Prostate gland (tissue), 2 donors: ENCODE measurements around the gene KRTAP3-1. TPM values are rescaled to one million over a fixed set of nuclear protein-coding genes. Genes with fewer than 3 reads are reported as not detected.
"Not testable (repeated sequence)": the region's sequence is repeated elsewhere in the genome, so short reads cannot be mapped to it uniquely, and the experiment has no call there.

ENCODE experiments used
- DNase-seq: peaks from one replicate; pipeline ENCODE4 v3.0.0-alpha.2; 2019; ENCODE audit warnings: low spot score
- H3K27ac ChIP-seq, 2 donors: fragments of 200-600 bp; sonication (generic); 2 replicates each; pipeline ENCODE4 v1.5.1; 2017 to 2019
- H3K27me3 ChIP-seq: fragments of 200-600 bp; sonication (generic); replicated peaks from 2 replicates; pipeline ENCODE4 v1.5.1; 2019; ENCODE audit not compliant: insufficient read depth
- H3K36me3 ChIP-seq, 2 donors: fragments of 200-600 bp; sonication (generic); 1 replicate in 1 of 2; 2 replicates in 1 of 2; pipeline versions ENCODE4 v1.5.1 to v1.8.1; 2017 to 2019
- H3K4me1 ChIP-seq: fragments of 200-600 bp; sonication (generic); replicated peaks from 2 replicates; pipeline ENCODE4 v1.5.1; 2019
- H3K4me3 ChIP-seq, 2 donors: fragments of 200-600 bp; sonication (generic); 2 replicates each; pipeline ENCODE4 v1.5.1; 2017 to 2019
- H3K9me3 ChIP-seq: fragments of 200-600 bp; sonication (generic); 2 replicates; pipeline ENCODE4 v1.5.1; 2017
- POLR2A ChIP-seq: fragments of 450-650 bp; IDR thresholded peaks from one replicate; pipeline ENCODE4 v1.6.1; 2016; ENCODE audit warnings: antibody characterized with exemption, mild to moderate bottlenecking
- POLR2AphosphoS5 ChIP-seq: sonication (generic); formaldehyde crosslinking; IDR thresholded peaks from one replicate; pipeline ENCODE4 v1.6.1; 2017; ENCODE audit warnings: antibody characterized with exemption
- WGBS: methylation state at CpG from one replicate; pipeline ENCODE4 v1.1.5; 2018; 5-methylcytosine and 5-hydroxymethylcytosine counted together
- intact Hi-C: fragments of 100-400 bp; cut with DNase I; formaldehyde crosslinking; loops from one replicate; pipeline ENCODE4 v1.14.2; 2022
- total RNA-seq, 2 donors: library from RNA; depleted of rRNA; stranded (reverse); fragments of >200 nt; gene quantifications; one replicate each; pipeline ENCODE4 v1.1.0, GENCODE V29; 2016
- TF ChIP-seq, protein P1 (sequence below), 4 experiments: fragments of 200-600 bp in 2 of 4; fragments of 450-650 bp in 2 of 4; sonication (generic) in 2 of 4; IDR thresholded peaks; 1 replicate in 3 of 4; 2 replicates in 1 of 4; pipeline ENCODE4 v1.5.1; 2016 to 2019; ENCODE audit warnings: antibody characterized with exemption in 4 of 4, mild to moderate bottlenecking in 2 of 4, moderate library complexity in 2 of 4

The KRTAP3-1 gene
- not detected for total RNA-seq

DNA sequence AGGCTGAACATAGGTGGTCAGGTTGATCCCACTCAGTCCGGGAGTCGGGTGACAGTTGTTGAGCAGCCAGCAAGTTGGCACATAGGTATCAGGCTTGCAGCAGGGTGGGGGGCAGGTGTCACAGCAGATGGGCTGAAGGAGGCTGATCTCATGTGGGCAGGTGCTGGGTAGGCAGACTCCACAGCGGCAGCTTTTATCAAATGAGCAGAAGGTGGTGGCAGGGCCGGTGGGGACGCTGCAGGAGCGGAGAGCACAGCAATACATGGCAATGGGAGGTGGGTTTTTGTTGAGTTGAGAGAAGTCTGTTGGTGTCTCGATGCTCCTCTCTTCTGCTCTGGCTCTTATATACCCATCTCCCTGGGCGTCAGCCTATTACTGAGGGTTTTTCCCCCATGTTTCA, at the start of gene KRTAP3-1:
Gene KRTAP3-1, minus strand, starts transcription at position 318 of the 400 bp plus-strand sequence. Its CDS starts 54 bp downstream, at position 264.
- TF ChIP-seq POLR2AphosphoS5 = no peak
- TF ChIP-seq, protein P1, sequence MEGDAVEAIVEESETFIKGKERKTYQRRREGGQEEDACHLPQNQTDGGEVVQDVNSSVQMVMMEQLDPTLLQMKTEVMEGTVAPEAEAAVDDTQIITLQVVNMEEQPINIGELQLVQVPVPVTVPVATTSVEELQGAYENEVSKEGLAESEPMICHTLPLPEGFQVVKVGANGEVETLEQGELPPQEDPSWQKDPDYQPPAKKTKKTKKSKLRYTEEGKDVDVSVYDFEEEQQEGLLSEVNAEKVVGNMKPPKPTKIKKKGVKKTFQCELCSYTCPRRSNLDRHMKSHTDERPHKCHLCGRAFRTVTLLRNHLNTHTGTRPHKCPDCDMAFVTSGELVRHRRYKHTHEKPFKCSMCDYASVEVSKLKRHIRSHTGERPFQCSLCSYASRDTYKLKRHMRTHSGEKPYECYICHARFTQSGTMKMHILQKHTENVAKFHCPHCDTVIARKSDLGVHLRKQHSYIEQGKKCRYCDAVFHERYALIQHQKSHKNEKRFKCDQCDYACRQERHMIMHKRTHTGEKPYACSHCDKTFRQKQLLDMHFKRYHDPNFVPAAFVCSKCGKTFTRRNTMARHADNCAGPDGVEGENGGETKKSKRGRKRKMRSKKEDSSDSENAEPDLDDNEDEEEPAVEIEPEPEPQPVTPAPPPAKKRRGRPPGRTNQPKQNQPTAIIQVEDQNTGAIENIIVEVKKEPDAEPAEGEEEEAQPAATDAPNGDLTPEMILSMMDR (IDR thresholded peaks at IDR 0.05) = no peak
- TF ChIP-seq POLR2A = no peak
- no peaks in the 10 kb centered on the region for H3K9me3 ChIP-seq
- H3K4me1 ChIP-seq = no peaks in the 10 kb centered on the region
- intact Hi-C loops = no loop called here
- H3K4me3 ChIP-seq = no peak within 1 kb of the TSS
- DNase-seq = no peak
- H3K27ac ChIP-seq = no peak within 1 kb of the TSS
- 73% methylated on average over 8 of the region's 8 CpGs for WGBS
- H3K27me3 ChIP-seq = no peaks in the 10 kb centered on the region
- no peaks in the 10 kb centered on the region for H3K36me3 ChIP-seq

DNA sequence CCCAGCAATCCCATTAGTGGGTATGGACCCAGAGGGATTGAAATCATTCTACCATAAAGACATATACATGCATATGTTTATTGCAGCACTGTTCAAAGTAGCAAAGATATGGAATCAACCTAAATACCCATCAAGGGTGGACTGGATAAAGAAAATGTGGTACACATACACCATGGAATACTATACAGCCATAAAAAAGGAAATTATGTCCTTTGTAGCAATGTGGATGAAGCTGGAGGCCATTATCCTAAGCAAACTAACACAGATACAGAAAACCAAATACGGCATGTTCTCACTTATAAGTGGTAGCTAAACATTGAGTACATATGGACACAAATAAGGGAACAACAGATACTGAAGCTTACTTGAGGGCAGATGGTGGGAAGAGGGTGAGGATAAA, 48.6 kb upstream of the KRTAP3-1 start:
- no peak for DNase-seq
- intact Hi-C loops = no loop called here
- Histone ChIP-seq H3K9me3 (no peaks in the 10 kb centered on the region), H3K4me1 (no peaks in the 10 kb centered on the region), H3K27ac (no peak overlapping the region), H3K27me3 (no peaks in the 10 kb centered on the region), H3K4me3 (no peak overlapping the region), H3K36me3 (no peaks in the 10 kb centered on the region)
- no peak for TF ChIP-seq POLR2A
- no peak for TF ChIP-seq POLR2AphosphoS5
- TF ChIP-seq, protein P1 (IDR thresholded peaks at IDR 0.05) = no peak
- 97% methylated on average over 1 of the region's 1 CpG for WGBS

DNA sequence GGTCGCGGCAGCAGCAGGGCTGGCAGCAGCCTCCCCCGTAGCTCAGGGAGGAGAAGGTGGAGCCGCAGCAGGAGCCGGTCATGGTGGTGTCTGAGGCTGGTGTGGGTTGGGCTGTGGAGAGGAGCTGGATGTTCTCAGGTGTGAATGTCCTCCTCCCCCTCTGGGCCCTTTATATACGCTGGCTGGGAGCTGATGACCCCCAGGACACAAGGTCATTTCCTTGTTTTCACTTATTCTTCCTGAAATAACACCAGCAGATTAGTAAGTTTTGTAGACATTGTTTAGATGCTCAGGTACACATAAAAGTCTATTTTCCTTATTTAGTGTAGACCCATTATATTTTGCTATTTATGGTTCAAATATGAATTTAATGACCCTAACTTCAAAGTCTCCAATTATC, 46.2 kb upstream of the KRTAP3-1 start, which contains the start of gene KRTAP2-2:
Gene KRTAP2-2, minus strand, starts transcription at position 101 of the 400 bp plus-strand sequence. Its CDS starts 19 bp downstream, at position 82.
- H3K9me3 ChIP-seq, DNase-seq, H3K4me3 ChIP-seq, H3K36me3 ChIP-seq, H3K27ac ChIP-seq, intact Hi-C loops, H3K27me3 ChIP-seq, H3K4me1 ChIP-seq: not testable (repeated sequence)
- 75% methylated on average over 1 of the region's 6 CpGs for WGBS

DNA sequence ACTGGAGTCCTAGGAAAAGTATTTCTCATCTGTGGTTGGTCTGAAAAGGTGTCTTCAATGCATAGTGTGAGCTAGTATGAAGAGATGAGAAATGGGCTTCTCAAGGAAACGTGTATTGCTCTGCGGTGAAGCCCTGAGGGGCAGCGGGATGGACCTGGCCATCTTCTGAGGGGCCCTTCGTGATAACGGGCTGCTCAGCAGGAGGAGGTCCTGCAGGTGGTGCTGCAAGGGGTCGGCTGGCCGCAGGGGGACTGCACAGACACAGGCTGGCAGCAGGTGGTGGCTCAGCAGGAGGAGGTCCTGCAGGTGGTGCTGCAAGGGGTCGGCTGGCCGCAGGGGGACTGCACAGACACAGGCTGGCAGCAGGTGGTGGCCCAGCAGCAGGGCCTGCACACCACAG, 45.6 kb upstream of the KRTAP3-1 start:
- WGBS = 81% methylated on average over 7 of the region's 9 CpGs
- intact Hi-C loops, H3K27ac ChIP-seq, H3K9me3 ChIP-seq, H3K4me3 ChIP-seq, H3K27me3 ChIP-seq, H3K36me3 ChIP-seq, DNase-seq, H3K4me1 ChIP-seq: not testable (repeated sequence)

DNA sequence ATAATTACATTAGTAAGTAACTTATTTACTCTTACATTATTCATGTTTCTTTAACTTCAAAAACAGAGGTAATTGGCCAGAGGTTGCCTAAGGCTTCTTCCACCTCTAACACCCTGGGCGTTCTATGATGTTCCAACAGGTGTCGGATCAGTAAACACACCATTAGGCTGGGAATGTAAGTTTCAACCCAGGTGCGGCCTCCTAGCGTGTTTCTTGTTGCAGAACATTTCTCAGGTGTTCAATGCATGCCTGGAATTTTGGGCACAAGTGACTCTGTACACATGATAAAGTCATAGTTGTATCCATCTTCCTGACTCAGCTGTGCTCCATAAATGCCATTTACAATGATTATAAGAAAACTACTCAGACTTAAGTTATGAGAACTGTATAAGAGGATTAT, 45.1 kb upstream of the KRTAP3-1 start:
- TF ChIP-seq POLR2A = no peak
- no peak for TF ChIP-seq POLR2AphosphoS5
- TF ChIP-seq, protein P1 (IDR thresholded peaks at IDR 0.05) = no peak
- Histone ChIP-seq H3K9me3 (no peaks in the 10 kb centered on the region), H3K36me3 (no peaks in the 10 kb centered on the region), H3K27ac (no peak overlapping the region), H3K4me1 (no peaks in the 10 kb centered on the region), H3K27me3 (no peaks in the 10 kb centered on the region), H3K4me3 (no peak overlapping the region)
- intact Hi-C loops = no loop called here
- no peak for DNase-seq
- WGBS = 81% methylated on average over 4 of the region's 4 CpGs

DNA sequence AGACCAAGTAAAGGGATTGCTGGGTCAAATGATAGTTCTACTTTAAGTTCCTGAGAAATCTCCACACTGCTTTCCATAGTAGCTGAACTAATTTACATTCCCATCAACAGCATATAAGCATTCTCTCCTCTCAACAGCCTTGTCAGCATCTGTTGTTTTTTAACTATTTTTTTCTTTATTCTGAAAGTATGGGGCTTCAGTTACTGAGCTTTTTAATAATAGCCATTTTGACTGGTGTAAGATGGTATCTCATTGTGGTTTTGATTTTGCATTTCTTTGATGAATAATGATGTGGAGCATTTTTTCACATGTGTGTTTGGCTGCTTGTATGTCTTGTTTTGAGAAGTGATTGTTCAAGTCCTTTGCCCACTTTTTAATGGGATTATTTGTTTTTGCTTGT, 43.6 kb upstream of the KRTAP3-1 start:
- Histone ChIP-seq H3K36me3 (no peaks in the 10 kb centered on the region), H3K4me1 (no peaks in the 10 kb centered on the region), H3K27ac (no peak overlapping the region), H3K27me3 (no peaks in the 10 kb centered on the region), H3K9me3 (no peaks in the 10 kb centered on the region), H3K4me3 (no peak overlapping the region)
- DNase-seq = no peak
- intact Hi-C loops = no loop called here
- no peak for TF ChIP-seq POLR2AphosphoS5
- TF ChIP-seq, protein P1 (IDR thresholded peaks at IDR 0.05) = no peak
- no peak for TF ChIP-seq POLR2A
